Stimulated activated effector memory CD8-positive, alpha-beta T cell treated with anti-CD3 and anti-CD28 coated beads, Interleukin-12 subunit alpha, Interleukin-12 subunit beta, amount 100 ng/mL, for 72 hours (primary cell): ENCODE results near the gene GALNT7.
"Not testable (repeated sequence)": the region's sequence is repeated elsewhere in the genome, so short reads cannot be mapped to it uniquely, and the experiment has no call there.

Experiments used
- ATAC-seq: fragments of 150-1000 bp; cut with Tn5 transposase; 2 replicates; pipeline ENCODE4 v1.10.0; 2021
- DNase-seq, 2 donors: peaks; one replicate each; pipeline ENCODE4 v3.0.0; 2021 to 2022; ENCODE audit warnings: low spot score in 2 of 2
- H3K27ac Mint-ChIP-seq: one replicate; pipeline ENCODE4 v1.8.0; 2022; ENCODE audit warnings: mild to moderate bottlenecking, mixed read lengths
- H3K36me3 Mint-ChIP-seq: one replicate; pipeline ENCODE4 v1.8.0; 2022; ENCODE audit warnings: mild to moderate bottlenecking, mixed read lengths
- H3K4me1 Mint-ChIP-seq: one replicate; pipeline ENCODE4 v1.8.0; 2022; ENCODE audit warnings: mixed read lengths
- H3K4me3 Mint-ChIP-seq: one replicate; pipeline ENCODE4 v1.8.0; 2022; ENCODE audit warnings: mild to moderate bottlenecking, mixed read lengths
- H3K9me3 Mint-ChIP-seq: one replicate; pipeline ENCODE4 v1.8.0; 2022; ENCODE audit warnings: mixed read lengths

Gene GALNT7

DNA sequence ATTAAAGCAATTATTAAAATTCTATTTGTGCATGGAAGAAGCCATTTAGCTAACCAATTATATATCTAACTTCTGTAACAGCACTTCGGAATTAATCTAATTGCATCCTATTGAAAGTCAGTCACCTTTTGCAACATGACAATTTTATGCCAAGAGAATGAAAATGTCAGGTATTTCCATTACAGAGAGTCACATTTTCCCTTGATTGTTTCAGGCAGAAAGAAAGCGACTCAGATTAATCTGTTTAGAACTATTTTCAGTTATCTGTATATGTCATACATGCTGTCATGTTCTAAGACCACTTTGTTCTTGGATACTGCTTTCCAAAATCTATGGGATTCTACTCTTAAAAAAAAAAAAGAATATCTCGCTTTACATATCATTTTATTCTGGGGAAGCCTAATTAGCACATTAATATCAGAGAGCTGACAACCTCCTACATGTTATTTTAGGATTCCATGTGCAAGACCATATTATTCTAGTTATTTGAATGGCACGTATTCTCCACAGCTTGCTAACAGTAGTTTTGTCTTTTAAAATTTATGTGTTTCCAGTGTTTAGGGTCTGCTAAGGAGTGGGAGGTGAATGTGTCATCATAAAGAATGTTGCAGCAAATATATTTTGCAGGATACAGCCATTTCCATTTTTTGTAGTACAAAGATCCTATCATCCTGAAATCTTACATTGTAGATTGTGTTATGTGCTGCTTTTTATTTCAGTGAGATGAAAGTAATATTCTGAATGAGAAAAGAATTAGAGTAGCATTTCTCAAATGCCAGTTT lies 31.7 kb downstream of the GALNT7 start:
- no peaks in the 10 kb centered on the region for H3K36me3 Mint-ChIP-seq
- H3K9me3 Mint-ChIP-seq: peaks cover 10% of the 10 kb centered on the region
- no peak for ATAC-seq
- peaks cover 19% of the 10 kb centered on the region for H3K4me1 Mint-ChIP-seq
- no peak for DNase-seq
- no peak overlapping the region for H3K27ac Mint-ChIP-seq
- no peak overlapping the region for H3K4me3 Mint-ChIP-seq

DNA sequence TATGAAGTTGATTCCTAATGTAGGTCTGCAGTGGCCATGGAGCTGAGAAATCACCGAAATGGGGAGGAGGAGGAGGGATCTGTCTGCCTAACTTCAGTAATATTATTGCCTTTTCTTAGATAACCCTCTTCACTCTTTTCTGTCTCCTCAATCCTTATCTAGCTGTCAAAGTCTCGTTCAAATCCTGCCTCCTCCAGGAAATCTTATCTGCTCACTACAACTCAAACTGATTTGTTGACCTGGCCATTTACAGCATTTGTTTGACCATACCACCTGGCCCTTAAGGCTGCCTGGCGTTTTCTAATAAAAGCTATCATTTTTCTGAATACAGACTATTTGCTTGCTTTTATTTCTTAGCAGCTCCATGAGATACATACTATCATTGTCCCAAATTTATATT lies 33.8 kb downstream of the GALNT7 start:
- DNase-seq: no peak
- Mint-ChIP-seq H3K4me1 (peaks cover 25% of the 10 kb centered on the region), H3K4me3 (no peak overlapping the region), H3K9me3 (peaks cover 10% of the 10 kb centered on the region), H3K36me3 (no peaks in the 10 kb centered on the region), H3K27ac (no peak overlapping the region)
- ATAC-seq: no peak

DNA sequence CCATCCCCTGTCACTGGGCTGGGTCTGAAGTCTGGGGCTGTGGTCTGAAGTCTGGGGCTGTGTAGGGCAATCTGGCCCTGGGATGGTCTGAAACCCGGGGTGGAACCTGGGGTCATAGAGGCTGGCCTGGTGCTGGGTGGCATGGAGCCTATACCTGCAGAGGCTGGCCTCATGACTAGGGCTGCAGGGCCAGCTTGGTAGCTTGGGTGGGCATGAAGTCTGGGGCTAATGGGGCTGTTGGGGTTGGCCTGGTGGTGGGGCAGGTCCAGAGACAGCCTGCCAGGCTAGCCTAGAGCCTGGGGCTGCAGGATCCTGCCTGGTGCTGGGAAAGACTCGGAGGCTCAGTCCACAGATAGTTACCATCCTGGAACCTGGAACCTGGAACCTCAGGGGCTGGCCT lies 37.0 kb downstream of the GALNT7 start:
- Mint-ChIP-seq H3K27ac (no peak overlapping the region), H3K4me3 (no peak overlapping the region), H3K36me3 (no peaks in the 10 kb centered on the region), H3K4me1 (peaks cover 31% of the 10 kb centered on the region), H3K9me3 (peaks cover 10% of the 10 kb centered on the region)
- DNase-seq (no peak), ATAC-seq (no peak)

DNA sequence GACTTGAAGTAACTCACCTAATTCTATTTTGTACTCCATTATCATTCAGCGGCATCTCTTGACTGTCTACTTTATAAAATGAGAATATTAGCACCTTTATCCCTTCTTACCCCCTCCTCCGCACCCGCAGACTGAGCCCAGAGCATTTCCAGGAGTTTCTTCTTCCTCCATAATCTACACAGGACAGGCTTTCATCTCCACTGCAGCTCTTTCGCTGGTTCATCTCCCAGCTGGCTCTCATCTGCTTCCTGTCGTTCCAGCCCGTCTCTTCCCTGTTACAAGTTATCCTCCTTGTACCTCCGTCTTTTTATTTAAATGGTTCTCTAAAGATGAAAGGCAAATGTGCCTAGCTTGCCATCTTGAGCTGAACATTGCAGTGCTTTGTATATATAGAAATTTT lies 39.8 kb downstream of the GALNT7 start:
- no peaks in the 10 kb centered on the region for H3K36me3 Mint-ChIP-seq
- peaks cover 38% of the 10 kb centered on the region for H3K4me1 Mint-ChIP-seq
- H3K9me3 Mint-ChIP-seq: peaks cover 8% of the 10 kb centered on the region
- no peak for ATAC-seq
- DNase-seq: no peak
- H3K4me3 Mint-ChIP-seq: no peak overlapping the region
- H3K27ac Mint-ChIP-seq: no peak overlapping the region

DNA sequence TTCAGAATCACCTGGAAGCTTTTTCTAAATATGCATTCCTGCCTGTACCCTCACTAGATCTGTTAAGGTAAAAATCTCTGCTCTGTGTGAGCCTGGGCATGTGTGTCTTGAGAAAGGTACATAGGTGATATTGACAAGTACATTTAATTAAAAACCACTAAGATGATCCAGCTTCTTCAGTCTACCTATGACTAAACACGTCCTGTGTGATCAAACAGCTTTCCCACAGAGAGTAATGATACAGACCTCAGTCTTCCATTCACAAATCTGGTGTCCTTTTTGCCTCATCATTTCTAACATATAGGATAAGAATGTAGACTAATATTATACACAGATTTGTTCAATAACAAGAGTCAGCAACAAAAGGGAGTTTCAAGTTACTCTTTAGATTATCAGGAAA lies 42.6 kb downstream of the GALNT7 start:
- ATAC-seq: peak; percentile 51
- peaks cover 15% of the 10 kb centered on the region for H3K4me1 Mint-ChIP-seq
- H3K27ac Mint-ChIP-seq: no peak overlapping the region
- no peak for DNase-seq
- no peaks in the 10 kb centered on the region for H3K9me3 Mint-ChIP-seq
- H3K4me3 Mint-ChIP-seq: no peak overlapping the region
- no peaks in the 10 kb centered on the region for H3K36me3 Mint-ChIP-seq

DNA sequence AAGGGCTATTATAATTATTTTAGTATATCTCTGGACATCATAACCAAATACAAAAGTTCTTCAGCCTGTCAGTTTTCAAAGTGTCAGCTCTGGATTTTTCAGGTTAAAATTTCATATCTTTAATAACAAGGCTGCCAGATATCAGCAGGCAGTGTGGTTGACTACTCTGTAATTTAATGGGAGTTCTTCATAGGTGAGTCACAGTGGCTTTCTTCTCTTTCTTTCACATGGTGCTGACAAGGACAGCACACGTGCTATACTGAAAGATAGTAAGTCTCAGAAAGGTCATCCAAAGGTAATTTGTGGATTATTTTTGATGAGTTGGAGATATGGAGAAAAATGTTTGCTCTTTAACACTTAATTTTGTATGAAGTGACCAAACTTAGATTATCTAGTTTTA lies 43.2 kb downstream of the GALNT7 start:
- Mint-ChIP-seq H3K36me3 (no peaks in the 10 kb centered on the region), H3K4me1 (peaks cover 13% of the 10 kb centered on the region), H3K27ac (no peak overlapping the region), H3K9me3 (no peaks in the 10 kb centered on the region), H3K4me3 (no peak overlapping the region)
- ATAC-seq (peak; percentile 80), DNase-seq (no peak)

DNA sequence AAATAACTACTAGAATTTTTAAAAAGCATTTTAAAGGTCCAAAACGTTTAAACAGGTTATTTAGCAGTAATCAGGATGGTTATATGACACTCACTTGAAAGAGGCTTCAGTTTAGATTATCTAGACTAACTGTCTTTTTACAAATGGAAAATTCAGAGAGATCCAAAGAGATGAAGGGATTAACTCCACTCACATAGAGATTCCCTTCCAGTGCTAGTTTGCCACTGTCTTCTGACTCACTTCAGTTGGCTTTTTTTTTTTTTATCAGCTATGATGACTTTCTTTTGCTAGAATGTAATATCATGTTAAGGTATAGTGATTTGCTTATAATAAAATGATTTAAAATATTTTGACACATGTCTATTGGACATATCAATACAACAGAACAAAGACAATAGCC lies 43.8 kb downstream of the GALNT7 start:
- Mint-ChIP-seq H3K4me1 (peaks cover 13% of the 10 kb centered on the region), H3K36me3 (no peaks in the 10 kb centered on the region), H3K9me3 (no peaks in the 10 kb centered on the region), H3K4me3 (no peak overlapping the region), H3K27ac (no peak overlapping the region)
- DNase-seq (no peak), ATAC-seq (no peak)

DNA sequence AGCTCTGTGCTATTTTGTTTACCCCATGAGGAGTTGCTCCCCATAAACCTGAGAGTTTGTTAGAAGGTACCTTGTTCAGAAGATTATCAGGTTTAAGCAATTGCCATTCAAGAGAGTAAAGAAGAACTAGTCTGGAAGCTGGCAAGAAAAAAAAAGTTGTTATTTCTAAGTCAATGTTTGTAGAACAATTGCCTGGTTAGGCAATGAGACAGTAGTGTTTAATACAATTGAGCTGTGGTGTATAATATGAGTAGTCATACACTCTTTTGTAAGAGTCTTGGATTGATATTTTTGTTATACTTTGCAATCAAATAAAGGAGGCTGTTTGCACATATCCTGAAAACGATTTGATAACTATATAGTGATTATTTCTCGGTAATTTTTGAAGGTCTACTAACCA lies 44.7 kb downstream of the GALNT7 start:
- ATAC-seq (no peak), DNase-seq (no peak)
- Mint-ChIP-seq H3K4me1 (peaks cover 19% of the 10 kb centered on the region), H3K36me3 (no peaks in the 10 kb centered on the region), H3K27ac (no peak overlapping the region), H3K4me3 (no peak overlapping the region), H3K9me3 (no peaks in the 10 kb centered on the region)

DNA sequence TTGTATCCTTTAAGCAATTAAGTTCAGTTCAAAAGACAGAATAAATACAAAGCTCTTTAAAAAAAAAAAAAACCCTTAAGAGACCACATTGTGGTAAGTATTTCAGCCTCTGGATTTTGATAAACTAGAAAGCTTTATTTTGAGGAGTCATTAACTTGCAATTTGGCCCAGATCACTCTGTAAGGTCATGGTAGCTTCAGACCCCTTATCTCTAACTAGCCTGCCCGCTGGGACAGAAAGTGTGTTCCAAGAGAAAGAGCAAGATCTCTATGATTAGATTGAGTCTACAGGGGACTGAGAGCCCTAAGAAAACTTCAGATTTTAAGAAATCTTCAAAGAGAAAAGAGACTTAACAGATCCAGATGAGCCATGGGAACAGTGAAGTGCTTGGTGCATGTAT lies 45.6 kb downstream of the GALNT7 start:
- H3K36me3 Mint-ChIP-seq: no peaks in the 10 kb centered on the region
- DNase-seq: no peak
- peaks cover 21% of the 10 kb centered on the region for H3K4me1 Mint-ChIP-seq
- ATAC-seq: no peak
- H3K9me3 Mint-ChIP-seq: no peaks in the 10 kb centered on the region
- no peak overlapping the region for H3K27ac Mint-ChIP-seq
- no peak overlapping the region for H3K4me3 Mint-ChIP-seq

DNA sequence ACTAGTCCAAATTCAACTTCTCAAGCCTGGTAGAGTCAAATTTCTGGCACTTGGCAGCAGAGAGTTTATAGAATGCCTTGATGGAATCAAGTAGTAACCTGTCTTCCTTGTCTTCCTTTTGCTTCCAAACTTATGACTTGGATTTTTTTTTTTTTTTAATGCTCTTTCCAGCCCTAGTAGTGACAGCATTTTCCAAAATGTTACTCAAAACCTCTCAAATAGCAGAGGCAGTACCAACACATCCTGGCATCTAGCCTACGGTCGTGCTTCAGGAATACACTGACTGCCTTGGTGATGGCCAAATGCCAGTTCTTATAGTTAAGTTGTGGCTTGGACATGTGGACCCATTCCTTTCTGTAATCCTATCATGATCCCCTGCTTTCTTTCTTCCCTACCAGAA lies 46.0 kb downstream of the GALNT7 start:
- Mint-ChIP-seq H3K27ac (no peak overlapping the region), H3K36me3 (no peaks in the 10 kb centered on the region), H3K4me1 (peaks cover 21% of the 10 kb centered on the region), H3K4me3 (no peak overlapping the region), H3K9me3 (no peaks in the 10 kb centered on the region)
- ATAC-seq (no peak), DNase-seq (no peak)

DNA sequence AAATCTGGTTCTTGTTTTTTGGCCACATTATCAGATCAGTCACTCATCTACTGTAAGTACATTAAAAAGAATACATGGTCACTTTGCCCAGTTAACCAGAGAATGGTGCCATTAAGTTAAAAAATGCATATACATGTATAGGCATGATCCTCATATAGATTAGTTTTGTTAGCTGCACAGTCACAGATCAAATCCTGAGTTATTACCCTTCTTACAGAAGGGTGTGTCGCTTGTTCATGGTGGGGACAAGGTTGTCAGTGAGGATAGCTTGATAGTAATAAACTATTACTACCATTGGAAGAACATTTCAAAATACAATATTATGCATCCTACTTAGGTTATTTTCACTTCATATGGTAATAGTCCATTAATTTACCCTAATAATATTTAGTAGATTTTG lies 48.5 kb downstream of the GALNT7 start:
- H3K4me3 Mint-ChIP-seq: no peak overlapping the region
- no peaks in the 10 kb centered on the region for H3K9me3 Mint-ChIP-seq
- no peak for DNase-seq
- ATAC-seq: no peak
- no peak overlapping the region for H3K27ac Mint-ChIP-seq
- H3K4me1 Mint-ChIP-seq: peaks cover 19% of the 10 kb centered on the region
- H3K36me3 Mint-ChIP-seq: no peaks in the 10 kb centered on the region

DNA sequence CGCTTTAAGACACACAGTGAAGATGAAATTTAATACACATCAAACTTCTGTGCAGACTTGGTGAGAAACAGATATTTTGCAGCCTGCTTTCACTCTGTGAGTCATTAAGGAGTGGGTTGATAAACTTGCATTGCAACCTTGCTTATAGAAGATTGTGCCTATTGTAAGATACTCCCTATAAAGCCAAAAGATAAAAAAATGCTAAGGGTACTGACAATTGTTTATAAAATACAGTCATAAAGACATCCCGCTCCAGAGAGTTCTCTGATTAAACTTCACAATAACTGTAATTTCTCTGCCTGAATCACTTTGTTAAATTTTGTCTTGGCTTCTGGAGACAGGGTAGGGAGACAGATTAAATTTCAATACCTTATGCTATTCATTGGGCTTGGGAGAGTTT lies 49.1 kb downstream of the GALNT7 start:
- Mint-ChIP-seq H3K27ac (no peak overlapping the region), H3K9me3 (no peaks in the 10 kb centered on the region), H3K36me3 (no peaks in the 10 kb centered on the region), H3K4me1 (peaks cover 19% of the 10 kb centered on the region), H3K4me3 (no peak overlapping the region)
- DNase-seq: no peak
- ATAC-seq: no peak

DNA sequence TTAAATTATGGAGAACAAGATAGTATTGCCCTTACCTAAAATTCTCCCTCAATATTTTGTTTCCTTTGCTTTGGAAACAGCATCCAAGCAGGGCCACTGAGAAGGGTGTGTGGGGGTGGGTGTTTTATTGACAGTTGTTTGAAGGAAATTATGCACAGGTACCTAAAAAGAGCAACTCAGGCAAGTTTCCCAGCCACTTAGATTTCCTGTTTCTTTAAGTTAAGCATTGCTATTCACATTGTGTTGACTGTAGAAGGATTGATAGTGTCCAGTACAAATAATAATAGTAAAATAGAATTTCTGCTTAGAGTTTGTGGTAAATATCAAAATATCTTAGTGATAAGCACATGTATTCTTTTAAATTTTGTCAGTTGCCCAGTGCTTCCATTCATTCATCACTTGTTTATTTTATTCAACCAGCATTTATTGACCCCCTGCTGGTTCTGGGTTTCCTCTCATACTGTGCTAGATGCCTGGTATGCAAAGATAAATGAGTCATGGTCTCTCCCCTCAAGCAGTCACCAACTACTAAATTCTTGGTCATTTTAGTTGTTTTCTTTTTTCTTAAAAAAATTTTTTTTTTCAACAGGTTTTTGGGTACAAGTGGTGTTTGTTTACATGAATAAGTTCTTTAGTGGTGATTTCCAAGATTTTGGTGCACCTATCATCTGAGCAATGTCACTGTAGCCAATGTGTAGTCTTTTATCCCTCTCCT lies 50.0 kb downstream of the GALNT7 start:
- H3K27ac Mint-ChIP-seq: no peak overlapping the region
- no peaks in the 10 kb centered on the region for H3K36me3 Mint-ChIP-seq
- peak; percentile 67 for ATAC-seq
- no peaks in the 10 kb centered on the region for H3K9me3 Mint-ChIP-seq
- no peak for DNase-seq
- H3K4me1 Mint-ChIP-seq: peaks cover 19% of the 10 kb centered on the region
- H3K4me3 Mint-ChIP-seq: no peak overlapping the region

DNA sequence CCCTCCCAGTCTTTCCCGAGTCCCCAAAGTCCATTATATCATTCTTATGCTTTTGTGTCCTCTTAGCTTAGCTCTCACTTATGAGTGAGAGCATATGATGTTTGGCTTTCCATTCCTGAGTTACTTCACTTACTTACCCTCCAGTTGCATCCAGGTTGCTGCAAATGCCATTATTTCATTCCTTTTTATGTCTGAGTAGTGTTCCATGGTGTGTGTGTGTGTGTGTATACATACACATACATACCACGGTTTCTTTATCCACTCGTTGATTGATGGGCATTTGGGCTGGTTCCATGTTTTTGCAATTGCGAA lies 50.5 kb downstream of the GALNT7 start:
- DNase-seq, ATAC-seq, H3K9me3 Mint-ChIP-seq, H3K36me3 Mint-ChIP-seq, H3K27ac Mint-ChIP-seq, H3K4me3 Mint-ChIP-seq: not testable (repeated sequence)
- H3K4me1 Mint-ChIP-seq: peaks cover 19% of the 10 kb centered on the region

DNA sequence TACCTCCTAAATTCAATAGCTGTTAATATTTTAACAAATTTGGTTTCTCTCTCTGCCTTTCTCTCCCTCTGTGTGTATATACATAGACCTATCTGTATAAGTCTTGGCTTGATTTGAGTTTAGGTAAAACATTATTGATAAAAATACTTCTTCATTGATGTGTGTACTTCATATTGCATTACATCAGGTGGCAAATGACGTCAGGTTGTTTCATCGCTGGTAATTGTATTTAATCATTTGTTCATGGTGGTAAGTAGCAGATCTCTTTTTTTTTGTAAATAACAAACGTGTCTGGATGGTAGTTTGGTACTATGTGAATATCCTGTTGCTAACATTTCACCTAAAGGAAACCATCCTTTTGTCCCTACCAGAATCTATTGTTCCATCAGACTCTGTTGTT lies 55.1 kb downstream of the GALNT7 start:
- no peak overlapping the region for H3K27ac Mint-ChIP-seq
- no peak for ATAC-seq
- no peaks in the 10 kb centered on the region for H3K36me3 Mint-ChIP-seq
- H3K4me1 Mint-ChIP-seq: peaks cover 14% of the 10 kb centered on the region
- H3K9me3 Mint-ChIP-seq: no peaks in the 10 kb centered on the region
- no peak for DNase-seq
- H3K4me3 Mint-ChIP-seq: no peak overlapping the region

DNA sequence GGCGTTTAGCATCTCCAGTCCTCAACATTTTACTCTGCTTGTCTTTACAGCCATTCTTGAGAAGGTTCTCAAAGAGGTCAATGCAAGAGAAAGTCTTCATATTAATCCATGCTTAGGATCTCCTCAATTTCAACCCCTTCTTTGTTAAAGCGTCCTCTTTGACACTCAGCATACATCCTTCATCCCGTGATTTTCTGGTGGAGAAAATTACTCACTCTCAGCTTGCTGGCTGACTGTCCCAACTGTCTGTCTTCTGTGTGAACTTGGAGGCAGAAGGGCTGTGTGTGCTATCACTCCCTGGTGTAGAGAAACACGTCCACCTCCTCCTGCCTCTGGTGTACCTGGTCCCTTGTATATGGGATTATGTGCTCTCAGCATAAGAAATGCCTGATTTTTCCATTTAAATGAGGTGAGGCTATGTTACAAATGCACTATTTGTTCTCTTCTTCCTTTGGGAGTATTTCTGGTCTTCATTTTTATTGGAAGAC lies 57.8 kb downstream of the GALNT7 start:
- H3K27ac Mint-ChIP-seq: no peak overlapping the region
- no peaks in the 10 kb centered on the region for H3K4me1 Mint-ChIP-seq
- no peak for ATAC-seq
- H3K36me3 Mint-ChIP-seq: no peaks in the 10 kb centered on the region
- H3K4me3 Mint-ChIP-seq: no peak overlapping the region
- DNase-seq: no peak
- no peaks in the 10 kb centered on the region for H3K9me3 Mint-ChIP-seq
